22Rv1 (cell line): ENCODE data around the gene EPS8L3.

Source experiments
- ZFX ChIP-seq: fragments of 450-650 bp; IDR thresholded peaks from 2 replicates; pipeline ENCODE4 v1.6.1; 2017; ENCODE audit warnings: antibody characterized with exemption, borderline replicate concordance
- TF ChIP-seq, protein P1 (sequence below): fragments of 450-650 bp; IDR thresholded peaks from 2 replicates; pipeline ENCODE4 v1.5.1; 2017; ENCODE audit warnings: mild to moderate bottlenecking

DNA sequence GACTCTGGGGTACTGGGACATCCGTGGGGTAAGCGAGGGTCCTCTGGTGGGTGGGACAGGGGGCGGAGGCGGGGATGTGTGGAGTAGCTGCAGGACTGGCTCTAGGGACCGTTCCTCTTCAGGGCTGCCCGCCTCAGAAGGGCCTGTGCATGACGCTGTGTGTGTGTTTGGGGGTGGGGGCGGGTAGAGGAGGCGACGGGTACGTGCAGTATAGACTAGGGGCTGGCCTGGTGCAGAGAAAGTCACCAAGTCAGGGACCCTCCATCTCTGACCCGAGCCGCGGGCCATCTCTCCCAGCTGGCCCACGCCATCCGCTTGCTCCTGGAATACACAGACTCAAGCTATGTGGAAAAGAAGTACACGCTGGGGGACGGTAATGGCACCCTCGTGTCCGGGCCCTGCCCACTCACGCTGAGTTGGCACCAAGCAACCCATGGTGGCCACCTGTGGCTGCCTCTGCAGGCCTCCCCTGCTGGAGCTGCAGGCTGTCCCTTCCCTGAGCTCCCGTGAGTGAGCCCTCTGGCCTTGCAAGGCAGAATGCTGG is 51.3 kb downstream of the EPS8L3 start:
- TF ChIP-seq, protein P1, sequence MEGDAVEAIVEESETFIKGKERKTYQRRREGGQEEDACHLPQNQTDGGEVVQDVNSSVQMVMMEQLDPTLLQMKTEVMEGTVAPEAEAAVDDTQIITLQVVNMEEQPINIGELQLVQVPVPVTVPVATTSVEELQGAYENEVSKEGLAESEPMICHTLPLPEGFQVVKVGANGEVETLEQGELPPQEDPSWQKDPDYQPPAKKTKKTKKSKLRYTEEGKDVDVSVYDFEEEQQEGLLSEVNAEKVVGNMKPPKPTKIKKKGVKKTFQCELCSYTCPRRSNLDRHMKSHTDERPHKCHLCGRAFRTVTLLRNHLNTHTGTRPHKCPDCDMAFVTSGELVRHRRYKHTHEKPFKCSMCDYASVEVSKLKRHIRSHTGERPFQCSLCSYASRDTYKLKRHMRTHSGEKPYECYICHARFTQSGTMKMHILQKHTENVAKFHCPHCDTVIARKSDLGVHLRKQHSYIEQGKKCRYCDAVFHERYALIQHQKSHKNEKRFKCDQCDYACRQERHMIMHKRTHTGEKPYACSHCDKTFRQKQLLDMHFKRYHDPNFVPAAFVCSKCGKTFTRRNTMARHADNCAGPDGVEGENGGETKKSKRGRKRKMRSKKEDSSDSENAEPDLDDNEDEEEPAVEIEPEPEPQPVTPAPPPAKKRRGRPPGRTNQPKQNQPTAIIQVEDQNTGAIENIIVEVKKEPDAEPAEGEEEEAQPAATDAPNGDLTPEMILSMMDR = no peak
- no peak for TF ChIP-seq ZFX
